ENCODE measurements around the gene PIPOX.
A peak's percentile ranks its signal among the peaks of the same experiment; 100 is the strongest.

PIPOX gene, protein sequence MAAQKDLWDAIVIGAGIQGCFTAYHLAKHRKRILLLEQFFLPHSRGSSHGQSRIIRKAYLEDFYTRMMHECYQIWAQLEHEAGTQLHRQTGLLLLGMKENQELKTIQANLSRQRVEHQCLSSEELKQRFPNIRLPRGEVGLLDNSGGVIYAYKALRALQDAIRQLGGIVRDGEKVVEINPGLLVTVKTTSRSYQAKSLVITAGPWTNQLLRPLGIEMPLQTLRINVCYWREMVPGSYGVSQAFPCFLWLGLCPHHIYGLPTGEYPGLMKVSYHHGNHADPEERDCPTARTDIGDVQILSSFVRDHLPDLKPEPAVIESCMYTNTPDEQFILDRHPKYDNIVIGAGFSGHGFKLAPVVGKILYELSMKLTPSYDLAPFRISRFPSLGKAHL

DNA sequence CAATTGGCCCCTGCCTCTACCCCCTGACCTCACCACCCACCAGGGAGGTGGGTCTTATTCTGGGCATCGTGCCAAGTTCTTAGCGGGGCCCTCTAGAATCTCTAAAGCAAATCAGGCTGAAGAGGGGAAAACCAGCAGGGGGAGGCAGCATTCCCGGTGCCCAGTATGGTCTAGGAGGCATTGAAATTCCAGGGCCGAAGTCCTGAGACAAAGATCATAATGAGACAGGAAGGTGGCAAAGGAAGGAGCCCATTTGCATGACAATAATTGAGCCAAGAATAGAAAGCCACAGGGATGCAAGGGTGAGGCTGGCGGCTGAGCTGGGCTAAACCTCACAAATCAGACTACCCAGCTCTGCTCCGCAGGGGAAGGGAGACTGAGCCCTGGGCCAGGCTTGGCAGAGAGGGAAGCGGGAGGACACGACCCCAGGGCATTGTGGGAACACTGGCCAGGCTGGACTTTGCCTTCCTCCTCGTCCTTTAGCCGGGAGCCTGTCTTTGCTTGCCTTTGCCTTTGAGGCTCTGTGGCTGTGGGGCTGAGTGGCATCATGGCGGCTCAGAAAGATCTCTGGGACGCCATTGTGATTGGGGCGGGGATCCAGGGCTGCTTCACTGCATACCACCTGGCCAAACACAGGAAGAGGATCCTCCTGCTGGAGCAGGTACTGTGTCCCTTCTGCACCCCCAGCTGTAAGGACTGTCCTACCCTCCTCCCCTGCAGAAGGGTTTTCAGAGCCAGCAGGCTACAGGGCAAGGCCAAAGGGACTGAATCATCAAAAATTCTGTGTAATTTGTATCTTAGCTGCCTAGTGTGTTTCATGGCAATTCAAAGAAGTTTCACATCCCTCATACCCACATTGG is at the start of gene PIPOX:
Gene PIPOX (plus strand): TSS at position 463 of the 860 bp plus-strand sequence. CDS start 85 bp downstream, at position 548.
- peak; percentile 73 to 84 for DNase-seq

DNA sequence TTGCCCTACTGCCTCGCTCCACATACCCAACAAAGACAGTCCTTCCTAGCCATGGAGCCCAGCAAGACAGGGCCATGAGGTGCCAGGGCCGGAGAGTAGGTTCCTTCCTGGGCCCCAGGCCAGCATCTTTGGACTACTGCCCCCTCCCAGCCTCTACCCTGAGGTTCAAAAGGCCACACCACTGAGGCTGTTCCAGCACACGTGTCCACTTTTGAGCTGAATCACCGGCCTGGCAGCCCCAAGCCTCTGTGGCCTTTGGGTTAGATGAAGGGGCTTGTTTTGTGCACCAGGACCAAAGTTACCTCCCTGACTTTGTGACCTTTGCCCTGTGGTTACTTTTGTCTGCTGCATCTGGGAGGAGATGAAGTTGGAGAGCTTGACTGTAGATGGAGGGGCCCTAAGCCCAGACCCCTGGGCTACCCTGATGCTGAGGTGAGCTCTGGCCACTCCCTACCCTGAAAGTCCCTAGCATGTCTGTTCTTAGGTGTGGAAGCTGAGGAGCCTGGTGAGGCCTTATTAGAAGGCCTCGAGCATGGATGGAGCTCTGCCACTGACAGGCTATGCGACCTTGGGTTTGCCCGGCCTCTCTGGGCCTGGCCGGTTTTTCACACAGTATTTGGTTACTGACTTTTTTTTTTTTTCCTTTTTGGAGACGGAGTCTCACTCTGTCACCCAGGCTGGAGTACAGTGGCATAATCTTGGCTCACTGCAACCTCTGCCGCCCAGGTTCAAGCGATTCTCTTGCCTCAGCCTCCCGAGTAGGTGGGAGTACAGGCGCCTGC is 49.1 kb upstream of the PIPOX start:
- no peak for DNase-seq

DNA sequence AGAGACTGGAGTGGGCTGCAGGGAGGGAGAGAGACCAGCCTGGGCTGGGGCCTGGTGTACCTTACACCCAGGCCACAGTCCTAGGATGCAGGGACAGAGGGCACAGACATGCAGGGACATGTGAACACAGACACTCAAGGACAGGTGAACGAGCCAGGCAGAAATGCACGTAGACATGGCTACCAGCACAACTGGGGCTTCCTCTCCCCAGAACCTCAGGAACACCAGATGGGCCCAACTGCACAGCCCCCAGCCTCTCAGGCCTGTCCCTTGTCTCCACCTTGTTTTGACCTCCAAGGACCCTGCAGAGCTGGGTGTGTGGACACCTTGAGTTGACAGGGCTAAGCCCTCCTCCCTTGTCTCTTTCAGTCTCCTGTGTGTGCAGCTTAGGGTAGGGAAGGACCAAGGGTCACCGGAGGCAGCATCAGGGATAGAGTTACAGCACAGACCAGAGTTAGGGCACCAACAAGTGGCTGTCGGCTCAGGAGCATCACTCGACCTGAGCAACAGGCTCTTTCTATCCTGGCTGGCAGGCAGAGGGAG is 46.3 kb upstream of the PIPOX start:
- DNase-seq = no peak

DNA sequence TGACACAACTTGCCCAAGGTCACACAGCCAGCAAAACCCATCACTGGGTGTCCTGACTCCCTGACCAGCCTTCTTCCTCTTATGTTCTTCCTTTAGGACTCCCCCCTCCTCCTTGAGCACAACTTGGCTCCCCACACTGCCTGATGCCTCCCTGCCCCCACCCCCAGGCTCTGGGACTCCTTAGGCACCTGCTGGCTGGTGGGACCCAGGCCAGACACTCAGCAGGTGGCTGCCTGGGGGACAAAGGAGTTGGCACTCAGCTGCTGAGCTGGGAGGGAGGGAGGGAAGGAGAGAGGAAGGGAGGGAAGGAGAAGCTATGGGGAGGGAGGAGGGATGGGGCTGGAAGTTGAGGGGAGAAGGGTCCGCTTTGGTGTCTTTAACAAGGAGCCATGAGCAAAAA is 45.1 kb upstream of the PIPOX start:
- DNase-seq = peak; percentile 35 to 52

DNA sequence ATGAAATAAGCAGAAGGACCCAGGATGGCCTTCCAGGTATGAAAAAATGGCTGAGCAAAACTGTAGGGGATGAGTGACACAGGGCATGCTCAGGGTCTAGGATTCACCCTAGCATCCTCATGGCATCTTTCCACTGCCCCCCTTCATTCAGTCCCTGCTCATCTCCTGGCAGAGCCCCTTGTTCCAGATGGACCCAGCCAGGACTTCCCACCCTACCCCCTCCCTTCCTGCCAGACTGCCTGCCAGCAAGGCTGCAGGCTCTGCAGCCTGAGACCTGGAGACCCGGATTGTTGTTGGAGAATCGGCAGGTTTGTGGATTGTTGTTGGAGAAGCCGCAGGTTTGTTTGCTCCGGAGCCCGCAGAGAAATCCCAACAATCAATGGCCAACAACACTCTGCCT is 43.7 kb upstream of the PIPOX start:
- no peak for DNase-seq

DNA sequence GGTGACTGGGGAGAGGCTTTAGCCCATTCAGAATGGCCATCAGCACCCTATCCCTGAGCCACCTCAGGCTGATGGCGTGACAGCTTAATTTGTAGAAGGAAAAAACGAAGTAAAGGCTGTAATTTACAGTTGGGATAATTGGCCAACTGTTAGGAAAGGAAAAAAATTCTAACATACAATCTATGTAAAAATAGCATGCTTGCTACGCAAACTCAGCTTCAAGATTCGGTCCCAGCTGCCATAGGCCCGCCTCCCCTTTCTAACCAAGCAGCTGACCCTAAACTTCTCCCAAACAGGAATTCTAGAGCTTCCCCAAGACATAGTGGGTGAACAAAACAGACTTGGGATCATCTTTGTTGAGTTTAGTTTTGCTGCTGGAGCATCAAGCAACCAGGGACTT is 42.0 kb upstream of the PIPOX start:
- no peak for DNase-seq

DNA sequence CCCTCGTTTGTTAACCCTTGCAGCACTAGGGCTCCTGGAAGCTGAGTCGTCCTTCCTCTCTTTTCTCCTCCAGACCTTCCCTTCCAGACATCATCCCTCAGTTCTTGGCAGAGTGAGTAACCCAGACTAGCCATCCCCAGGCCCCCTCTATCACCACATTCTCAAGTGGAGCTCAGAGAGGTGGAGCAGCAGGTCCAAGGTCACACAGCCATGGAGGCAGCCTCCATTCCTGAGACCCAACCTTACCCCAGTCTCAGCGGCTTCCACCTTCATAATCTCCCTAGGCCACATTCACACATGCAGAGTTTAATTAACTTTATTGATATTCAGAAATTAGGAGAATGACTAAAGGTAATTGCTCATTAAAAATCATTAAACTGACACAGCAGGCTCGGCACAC is 40.1 kb upstream of the PIPOX start:
- DNase-seq = no peak

DNA sequence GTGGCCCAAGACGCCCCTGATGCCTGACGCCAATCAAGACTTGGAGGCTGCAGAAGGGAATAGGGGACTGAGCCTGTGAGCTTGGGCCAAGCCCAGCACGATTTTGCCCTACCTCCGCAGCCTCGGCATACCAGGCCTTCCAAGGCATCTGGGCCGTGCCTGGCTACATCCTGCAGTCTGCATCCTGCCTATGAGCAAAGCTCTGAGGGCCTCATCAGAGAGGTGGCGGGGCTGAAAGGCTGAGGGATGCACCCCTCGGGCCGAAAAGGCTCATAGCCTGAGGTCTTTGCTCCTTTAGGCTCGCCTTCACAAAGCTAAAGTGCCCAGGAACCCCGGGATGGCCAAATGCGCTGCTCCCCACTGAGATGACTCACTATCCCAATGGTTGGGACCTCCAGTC is 39.7 kb upstream of the PIPOX start:
- DNase-seq = no peak

DNA sequence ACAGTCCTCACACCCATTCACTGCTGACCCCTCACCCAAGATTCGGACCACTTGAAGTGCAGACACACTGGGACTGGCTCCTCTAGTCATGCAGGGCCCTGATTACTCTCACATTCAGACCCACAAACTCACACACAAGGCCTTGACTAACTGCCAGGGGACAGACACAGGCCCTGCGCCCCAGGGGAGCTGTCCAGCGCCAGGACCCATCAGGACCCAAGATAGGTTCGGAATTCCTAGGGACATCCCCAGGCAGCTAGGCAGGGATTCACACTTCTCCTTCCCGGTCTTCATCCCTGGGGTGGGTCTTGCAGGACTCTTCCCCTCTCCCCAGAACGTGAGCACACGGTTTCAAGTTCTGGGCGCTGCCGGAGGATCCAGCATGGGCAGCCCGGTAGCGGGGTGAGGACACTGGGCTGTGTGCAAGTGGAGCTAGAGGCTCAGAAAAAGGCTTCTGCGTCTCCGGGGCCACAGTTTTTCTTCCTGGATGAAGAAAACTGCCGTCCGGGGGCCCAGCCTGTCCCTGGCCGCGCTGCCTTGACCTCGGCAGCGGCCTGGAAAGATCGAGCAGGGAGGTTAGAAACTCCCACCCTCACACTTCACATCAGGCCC is 38.8 kb upstream of the PIPOX start:
- DNase-seq = no peak

DNA sequence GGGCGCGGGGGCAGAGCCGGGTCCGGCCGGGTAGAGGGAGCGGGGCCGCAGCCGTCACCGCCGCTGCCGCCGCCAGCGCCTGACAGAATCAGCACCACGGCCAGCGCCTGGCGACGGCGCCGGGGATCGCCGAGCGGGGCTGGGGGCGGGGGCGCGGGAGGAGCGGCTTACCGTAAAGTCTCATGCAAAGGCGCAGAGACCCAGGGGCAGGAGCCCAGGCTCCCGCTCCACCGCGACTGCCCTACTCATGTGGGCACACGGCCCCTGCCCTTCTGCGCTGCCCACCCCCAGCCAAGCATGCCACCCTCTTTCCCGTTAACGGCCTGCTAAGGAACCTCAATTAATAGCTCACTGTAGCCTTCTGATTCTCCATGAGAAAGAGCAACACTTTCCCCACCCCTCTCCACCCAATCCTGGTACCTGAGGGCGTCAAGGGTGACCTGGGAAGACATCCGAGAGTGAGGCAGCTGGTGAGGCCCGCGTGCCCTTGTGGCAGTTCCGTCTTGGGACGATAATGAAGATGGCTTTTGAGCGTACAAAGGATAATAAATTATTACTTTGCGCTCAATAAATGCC is 36.9 kb upstream of the PIPOX start, which contains the start of gene SEZ6:
Gene SEZ6 (minus strand): TSS at position 98 of the 576 bp plus-strand sequence. CDS start 164 bp downstream, outside the sequence.
- peak; percentile 41 to 58 for DNase-seq

DNA sequence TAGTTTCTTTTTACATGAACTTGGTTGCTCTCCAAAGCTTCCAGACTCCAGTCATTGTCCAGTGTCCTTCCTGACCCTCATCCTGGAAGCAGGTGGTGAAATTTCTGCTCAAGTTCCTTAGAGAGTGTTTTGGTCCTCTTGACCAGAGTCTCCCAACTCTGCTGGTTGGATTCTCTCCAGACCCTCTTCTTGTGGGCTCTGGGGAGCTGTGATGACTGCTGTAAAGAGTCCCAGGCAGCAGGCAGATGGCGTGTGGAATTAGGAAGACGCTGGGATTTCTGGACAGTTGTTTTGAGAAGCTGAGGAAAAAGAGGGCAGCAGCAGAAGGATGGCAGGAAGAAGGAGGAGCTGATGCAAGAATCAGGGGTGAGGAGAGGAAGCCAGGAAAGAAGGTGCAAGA is 35.5 kb upstream of the PIPOX start:
- no peak for DNase-seq

DNA sequence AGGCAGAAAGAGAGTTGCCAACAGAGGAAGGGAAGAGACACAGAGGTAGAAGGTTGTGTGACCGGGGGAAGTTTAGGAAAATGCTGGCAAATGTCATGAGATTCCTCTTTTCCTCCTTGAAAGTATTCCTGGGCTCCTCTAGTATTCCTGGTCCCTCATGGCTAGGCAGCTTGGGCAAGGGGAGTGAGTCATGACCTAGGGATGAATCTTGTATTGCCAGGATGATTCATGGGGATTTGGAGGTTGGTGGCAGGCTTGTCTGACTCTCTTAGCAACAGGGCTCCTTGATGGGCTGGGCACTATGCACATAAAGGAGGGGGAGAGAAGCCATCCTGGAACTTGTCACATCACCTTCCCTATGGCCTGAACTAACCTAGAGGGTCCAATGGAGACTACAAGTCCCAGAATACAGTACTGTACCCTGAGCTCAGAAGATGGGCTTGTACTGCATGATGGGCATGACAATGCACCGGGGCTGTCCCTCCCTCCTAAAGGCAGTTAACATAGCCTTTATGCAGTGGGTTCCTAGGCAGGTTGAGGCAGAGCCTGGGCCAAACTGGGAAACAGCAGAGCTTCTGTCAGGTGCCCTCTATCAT is 35.0 kb upstream of the PIPOX start:
- no peak for DNase-seq

DNA sequence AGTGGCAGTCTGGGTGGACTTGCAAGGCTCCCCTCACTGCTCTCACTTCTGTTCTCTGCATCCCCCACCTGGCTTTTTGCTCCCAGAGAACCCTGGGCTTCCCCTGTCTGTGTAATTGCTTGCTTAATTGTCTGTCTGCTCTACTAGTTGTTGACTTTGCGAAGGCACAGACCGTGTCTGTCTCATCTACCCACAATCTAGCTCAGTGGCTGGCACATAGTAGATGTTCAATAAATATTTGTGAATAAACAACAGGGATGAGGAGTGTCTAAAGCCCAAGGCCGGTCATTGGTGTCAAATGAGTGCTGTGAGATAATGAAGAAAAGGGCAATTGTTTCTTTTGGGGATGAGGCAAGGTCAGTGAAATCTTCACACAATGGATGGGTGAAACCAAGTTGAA is 34.4 kb upstream of the PIPOX start:
- DNase-seq = no peak

DNA sequence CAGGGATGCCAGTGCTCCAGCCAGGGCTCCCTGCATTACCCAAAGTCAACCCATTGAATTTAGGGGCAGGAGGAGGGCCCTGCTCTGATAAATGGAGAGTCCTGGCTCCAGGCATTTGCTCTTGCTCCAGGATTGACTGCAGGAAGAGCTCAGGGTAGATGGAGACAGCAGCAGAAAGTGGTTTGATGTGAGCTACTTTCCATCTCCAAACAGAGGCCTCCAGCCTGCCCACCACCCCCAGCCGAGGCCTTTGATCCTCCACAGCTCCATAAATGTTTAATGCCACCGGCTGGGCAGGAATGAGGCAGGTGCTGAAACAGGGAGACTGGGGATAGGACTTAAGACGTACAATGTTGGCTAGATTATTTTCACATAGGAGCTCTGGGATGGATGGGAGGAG is 32.8 kb upstream of the PIPOX start:
- no peak for DNase-seq

DNA sequence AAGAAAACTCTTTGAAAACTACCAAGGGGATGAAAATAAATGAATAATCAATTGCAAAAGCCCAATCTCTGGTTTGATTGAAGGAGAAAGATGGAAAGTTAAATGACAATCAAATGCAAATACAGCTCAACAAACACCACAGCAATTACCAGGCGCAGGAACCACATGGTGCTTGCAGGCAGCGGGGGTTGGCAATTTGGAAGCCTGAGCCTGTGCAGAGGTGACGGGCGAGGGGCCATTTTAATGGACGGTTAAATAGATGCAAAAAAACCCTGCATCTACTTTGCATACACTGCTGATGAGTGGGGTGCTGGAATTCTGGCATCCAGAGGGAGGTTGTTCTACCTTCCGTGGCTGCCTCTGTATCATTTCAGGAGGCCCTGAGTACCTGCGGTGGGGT is 32.4 kb upstream of the PIPOX start:
- no peak for DNase-seq

DNA sequence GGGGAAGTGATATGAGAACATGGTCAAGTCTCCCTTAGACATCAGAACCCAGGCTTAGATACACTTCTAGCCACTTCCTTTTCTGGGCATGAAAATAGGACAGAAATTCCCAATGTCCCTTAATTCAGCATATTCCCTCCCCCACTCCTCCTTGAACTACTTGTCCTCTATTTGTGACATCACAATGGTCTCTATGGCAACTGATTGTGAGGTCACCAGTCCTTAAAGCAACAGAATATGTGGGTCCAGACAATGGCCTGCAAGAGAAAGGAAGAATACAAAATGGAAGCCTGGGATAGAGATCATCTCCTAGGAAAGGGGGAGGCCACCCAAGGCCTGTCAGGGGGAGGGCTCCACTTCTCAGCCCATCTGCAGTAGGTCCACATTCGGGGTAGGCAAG is 30.4 kb upstream of the PIPOX start:
- DNase-seq = no peak

DNA sequence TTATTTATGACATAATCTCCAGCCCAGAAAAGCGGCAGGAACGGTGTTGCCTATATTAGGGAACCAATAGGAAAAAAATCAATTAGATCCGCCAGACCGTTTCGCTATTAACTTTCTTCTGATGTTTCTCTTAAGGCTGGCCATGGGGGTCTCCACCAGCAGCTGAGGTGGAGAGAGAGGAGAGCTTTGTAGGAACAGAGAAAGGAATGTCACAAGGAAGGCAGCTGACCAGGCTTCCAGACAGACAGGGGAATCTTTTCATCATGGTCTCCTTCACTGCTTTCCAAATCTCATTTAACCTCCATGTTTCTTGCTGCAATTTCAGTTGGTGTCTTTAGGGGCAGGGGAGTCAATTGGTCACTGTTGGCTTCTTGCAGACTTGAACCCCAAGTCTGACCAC is 28.2 kb upstream of the PIPOX start:
- DNase-seq = no peak

DNA sequence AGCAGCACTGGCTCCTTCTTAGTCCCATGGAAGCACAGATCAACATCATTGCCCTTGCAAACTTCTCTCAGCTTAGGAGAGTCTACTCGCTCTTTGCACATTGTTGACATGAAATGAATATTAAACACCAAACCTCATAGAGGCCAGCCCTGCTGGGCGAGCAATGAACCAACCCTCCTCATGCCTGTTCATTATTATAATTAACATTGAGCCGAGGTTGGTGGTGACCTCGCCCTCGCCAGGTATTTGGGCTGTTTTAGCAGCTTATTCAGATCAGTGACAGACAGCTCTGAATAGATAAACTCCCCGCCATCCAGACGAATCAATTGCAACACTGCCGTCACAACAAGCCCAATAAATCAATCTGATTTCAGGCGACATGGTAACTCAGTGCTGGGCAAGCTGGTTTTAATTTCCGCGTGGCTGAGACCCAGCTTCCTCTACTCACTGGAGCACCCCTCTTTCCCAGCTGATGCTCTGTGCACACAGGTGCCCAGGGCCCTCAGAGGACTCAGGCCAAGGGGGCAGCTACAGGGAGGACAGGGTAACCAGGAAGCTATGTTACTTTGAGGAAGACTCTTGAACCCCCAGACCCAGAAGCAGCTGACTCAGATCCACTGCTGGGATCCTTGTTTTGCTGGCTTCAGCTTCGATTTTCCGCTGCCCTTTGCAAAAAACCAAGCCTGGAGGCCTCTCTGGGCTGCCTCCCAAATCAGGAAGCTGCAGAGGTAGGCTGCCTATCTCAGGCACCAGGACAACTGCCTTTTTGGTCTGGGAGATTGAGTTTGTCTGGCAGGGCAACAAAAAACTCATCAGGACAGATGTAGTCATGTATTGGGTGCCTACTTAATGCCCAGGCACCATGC is 26.4 kb upstream of the PIPOX start:
- DNase-seq = no peak

DNA sequence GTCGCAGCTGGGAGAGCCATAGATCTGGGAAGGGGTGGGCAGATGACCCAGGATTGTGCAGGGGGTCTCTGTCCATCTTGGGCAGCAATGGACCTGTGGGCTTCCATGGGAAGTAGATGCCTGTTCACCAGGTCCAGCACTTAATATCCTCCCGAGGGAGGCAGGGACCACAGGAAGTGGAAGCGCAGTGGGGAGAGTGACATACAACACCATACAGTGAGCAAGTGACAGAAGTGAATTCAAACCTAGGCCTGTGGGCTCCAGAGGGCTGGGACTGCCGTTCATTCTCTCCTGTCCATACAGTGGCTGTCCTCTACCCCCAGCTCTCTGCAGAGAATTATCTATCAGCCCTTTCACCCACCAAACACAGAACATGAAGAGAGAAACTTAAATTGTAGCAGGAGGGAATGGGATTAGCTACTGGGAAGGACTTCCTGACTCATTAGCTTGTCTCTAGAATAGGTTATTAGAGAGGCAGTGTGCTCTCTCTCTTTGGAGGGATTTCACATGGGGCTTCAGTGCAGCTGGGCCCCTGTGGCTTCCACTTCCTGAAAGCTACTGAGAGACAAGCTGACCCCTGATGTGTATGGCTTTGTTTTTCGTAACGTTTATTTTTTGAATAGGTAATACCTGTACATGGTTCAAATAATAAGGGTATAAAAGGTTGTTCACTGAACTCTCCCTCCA is 24.0 kb upstream of the PIPOX start:
- no peak for DNase-seq

Measured in NCI-H187 (cell line).